Measurements from ENCODE around the gene GSN. TPM values are rescaled to one million over a fixed set of nuclear protein-coding genes. Genes with fewer than 3 reads are reported as not detected.

Gene GSN
- total RNA-seq, 1 experiment from 2014 or later: 28.4 TPM

DNA sequence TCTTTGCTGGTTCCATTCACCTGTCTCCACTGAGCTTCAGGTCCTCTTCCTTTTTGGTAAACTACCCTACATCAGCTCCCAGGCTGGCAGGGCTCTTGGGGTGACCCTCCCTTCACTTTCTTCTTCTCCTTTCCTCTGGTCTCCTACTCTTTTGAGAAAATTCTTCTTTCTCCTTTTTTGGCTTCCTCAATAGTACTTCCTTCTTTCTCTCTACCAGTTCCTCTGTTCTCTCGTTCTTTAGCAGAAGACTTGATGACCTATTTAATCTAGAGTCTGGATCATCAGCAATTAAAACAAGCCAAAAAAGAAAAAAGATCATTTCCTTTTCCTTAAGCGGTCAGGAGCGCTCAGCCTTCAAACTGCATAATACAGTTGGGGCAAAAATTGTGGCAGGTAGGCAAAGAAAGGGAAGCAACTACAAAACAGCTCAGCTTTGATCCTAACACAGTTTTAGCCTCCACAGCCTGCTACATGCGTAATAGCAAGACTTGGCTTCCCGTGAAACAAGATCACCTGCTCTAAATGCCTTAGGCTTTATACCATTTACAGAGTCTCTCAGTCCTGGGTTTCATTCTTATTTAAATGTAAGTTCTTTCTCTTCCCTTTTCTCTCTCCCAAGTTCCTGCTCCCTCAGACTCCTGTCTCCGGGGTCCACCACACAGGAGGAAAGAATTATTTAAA is 14.0 kb upstream of the GSN start:
- no peaks in the 10 kb centered on the region for H3K27me3 ChIP-seq (replicated peaks; ENCODE audit: insufficient read depth, low read depth, low read length, poor library complexity)
- no peaks in the 10 kb centered on the region for H3K36me3 ChIP-seq (ENCODE audit: insufficient read depth, low read length, poor library complexity, severe bottlenecking)
- H3K27ac ChIP-seq (ENCODE audit: low read depth, low read length, poor library complexity, severe bottlenecking): no peak overlapping the region
- no peaks in the 10 kb centered on the region for H3K9me3 ChIP-seq (ENCODE audit: low read depth, low read length, poor library complexity, severe bottlenecking)
- CTCF ChIA-PET: interaction anchor here (0.7 kb wide), 1 partner anchor 30 kb away, joined by 3 read pairs; no protein-coding TSS in a partner anchor
- POLR2A ChIA-PET (ENCODE audit: low non-redundant PET): no interaction called here
- DNase-seq (ENCODE audit: low spot score): no peak
- no peak overlapping the region for H3K4me3 ChIP-seq (ENCODE audit: low read depth, low read length, poor library complexity, severe bottlenecking)
- BruUV-seq (replicated peaks): no TSS peak
- intact Hi-C loops (cut with micrococcal nuclease; ENCODE audit: unreplicated experiment): no loop called here
- TF ChIP-seq, protein P1, sequence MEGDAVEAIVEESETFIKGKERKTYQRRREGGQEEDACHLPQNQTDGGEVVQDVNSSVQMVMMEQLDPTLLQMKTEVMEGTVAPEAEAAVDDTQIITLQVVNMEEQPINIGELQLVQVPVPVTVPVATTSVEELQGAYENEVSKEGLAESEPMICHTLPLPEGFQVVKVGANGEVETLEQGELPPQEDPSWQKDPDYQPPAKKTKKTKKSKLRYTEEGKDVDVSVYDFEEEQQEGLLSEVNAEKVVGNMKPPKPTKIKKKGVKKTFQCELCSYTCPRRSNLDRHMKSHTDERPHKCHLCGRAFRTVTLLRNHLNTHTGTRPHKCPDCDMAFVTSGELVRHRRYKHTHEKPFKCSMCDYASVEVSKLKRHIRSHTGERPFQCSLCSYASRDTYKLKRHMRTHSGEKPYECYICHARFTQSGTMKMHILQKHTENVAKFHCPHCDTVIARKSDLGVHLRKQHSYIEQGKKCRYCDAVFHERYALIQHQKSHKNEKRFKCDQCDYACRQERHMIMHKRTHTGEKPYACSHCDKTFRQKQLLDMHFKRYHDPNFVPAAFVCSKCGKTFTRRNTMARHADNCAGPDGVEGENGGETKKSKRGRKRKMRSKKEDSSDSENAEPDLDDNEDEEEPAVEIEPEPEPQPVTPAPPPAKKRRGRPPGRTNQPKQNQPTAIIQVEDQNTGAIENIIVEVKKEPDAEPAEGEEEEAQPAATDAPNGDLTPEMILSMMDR (conservative IDR thresholded peaks at IDR 0.05; ENCODE audit: low read depth, low read length): no peak
- no peak for TF ChIP-seq EZH2 (IDR thresholded peaks at IDR 0.05; ENCODE audit: borderline replicate concordance, low read depth, low read length, poor library complexity, severe bottlenecking)
- no peaks in the 10 kb centered on the region for H3K4me1 ChIP-seq (ENCODE audit: insufficient read depth, low read length, poor library complexity, severe bottlenecking)

- H3K9me3 ChIP-seq (ENCODE audit: low read depth, low read length, poor library complexity, severe bottlenecking): no peaks in the 10 kb centered on the region
- intact Hi-C loops (cut with micrococcal nuclease; ENCODE audit: unreplicated experiment): no loop called here
- CTCF ChIA-PET: no interaction called here
- H3K36me3 ChIP-seq (ENCODE audit: insufficient read depth, low read length, poor library complexity, severe bottlenecking): no peaks in the 10 kb centered on the region
- BruUV-seq (replicated peaks): no TSS peak
- no peak for DNase-seq (ENCODE audit: low spot score)
- H3K4me3 ChIP-seq (ENCODE audit: low read depth, low read length, poor library complexity, severe bottlenecking): no peak overlapping the region
- H3K27ac ChIP-seq (ENCODE audit: low read depth, low read length, poor library complexity, severe bottlenecking): no peak overlapping the region
- POLR2A ChIA-PET (ENCODE audit: low non-redundant PET): interaction anchor here (0.5 to 0.7 kb wide), 2 partner anchors 98 to 334 kb away, joined by 3 read pairs; no protein-coding TSS in a partner anchor
- peaks cover 28% of the 10 kb centered on the region for H3K4me1 ChIP-seq (ENCODE audit: insufficient read depth, low read length, poor library complexity, severe bottlenecking)
- TF ChIP-seq EZH2 (IDR thresholded peaks at IDR 0.05; ENCODE audit: borderline replicate concordance, low read depth, low read length, poor library complexity, severe bottlenecking): no peak
- TF ChIP-seq, protein P1 (conservative IDR thresholded peaks at IDR 0.05; ENCODE audit: low read depth, low read length): no peak
- H3K27me3 ChIP-seq (replicated peaks; ENCODE audit: insufficient read depth, low read depth, low read length, poor library complexity): no peaks in the 10 kb centered on the region
Measured at GRCh38 chr9:121259498-121259897, 8.5 kb upstream of the GSN start.

DNA sequence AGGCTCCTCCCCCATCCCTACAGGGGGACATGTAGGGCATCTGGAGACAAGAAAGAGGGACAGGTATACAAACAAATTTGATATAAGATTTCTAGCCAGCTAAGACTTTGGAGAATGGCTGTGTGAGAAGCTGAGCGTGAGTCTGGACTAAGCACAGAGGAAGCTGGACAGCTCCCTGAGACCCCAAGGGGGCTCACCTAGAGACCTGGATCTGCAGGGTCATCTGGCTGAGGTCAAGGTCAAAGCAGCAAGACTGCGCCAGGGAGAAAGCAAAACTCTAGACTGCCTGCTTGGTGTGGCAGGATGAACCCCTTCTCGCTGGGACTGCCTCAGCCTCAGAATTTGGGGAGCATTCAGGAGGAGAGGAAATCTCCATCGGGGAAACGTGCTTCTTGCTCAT is 8.0 kb upstream of the GSN start:
- TF ChIP-seq, protein P1 (conservative IDR thresholded peaks at IDR 0.05; ENCODE audit: low read depth, low read length): no peak
- TF ChIP-seq EZH2 (IDR thresholded peaks at IDR 0.05; ENCODE audit: borderline replicate concordance, low read depth, low read length, poor library complexity, severe bottlenecking): no peak
- Histone ChIP-seq H3K27ac (ENCODE audit: low read depth, low read length, poor library complexity, severe bottlenecking) (no peak overlapping the region), H3K27me3 (replicated peaks; ENCODE audit: insufficient read depth, low read depth, low read length, poor library complexity) (no peaks in the 10 kb centered on the region), H3K9me3 (ENCODE audit: low read depth, low read length, poor library complexity, severe bottlenecking) (no peaks in the 10 kb centered on the region), H3K4me3 (ENCODE audit: low read depth, low read length, poor library complexity, severe bottlenecking) (no peak overlapping the region), H3K36me3 (ENCODE audit: insufficient read depth, low read length, poor library complexity, severe bottlenecking) (no peaks in the 10 kb centered on the region), H3K4me1 (ENCODE audit: insufficient read depth, low read length, poor library complexity, severe bottlenecking) (peaks cover 28% of the 10 kb centered on the region)
- DNase-seq (ENCODE audit: low spot score): no peak
- BruUV-seq (replicated peaks): no TSS peak
- ChIA-PET CTCF (interaction anchor here (2.4 kb wide), 1 partner anchor 19 kb away, joined by 10 read pairs; no protein-coding TSS in a partner anchor), POLR2A (ENCODE audit: low non-redundant PET) (interaction anchor here (0.6 to 0.7 kb wide), 2 partner anchors 115 to 333 kb away, joined by 3 read pairs; no protein-coding TSS in a partner anchor)
- intact Hi-C loops (cut with micrococcal nuclease; ENCODE audit: unreplicated experiment): no loop called here

All from A673 (cell line).